GM18517 (cell line): Measurements from ENCODE around the gene YIF1B.

Experiments
- ATAC-seq: cut with Tn5 transposase; IDR thresholded peaks from one replicate; pipeline ENCODE4 v1.9.1; 2021; ENCODE audit warnings: mild to moderate bottlenecking, moderate library complexity; ENCODE audit not compliant: unreplicated experiment

YIF1B gene

DNA sequence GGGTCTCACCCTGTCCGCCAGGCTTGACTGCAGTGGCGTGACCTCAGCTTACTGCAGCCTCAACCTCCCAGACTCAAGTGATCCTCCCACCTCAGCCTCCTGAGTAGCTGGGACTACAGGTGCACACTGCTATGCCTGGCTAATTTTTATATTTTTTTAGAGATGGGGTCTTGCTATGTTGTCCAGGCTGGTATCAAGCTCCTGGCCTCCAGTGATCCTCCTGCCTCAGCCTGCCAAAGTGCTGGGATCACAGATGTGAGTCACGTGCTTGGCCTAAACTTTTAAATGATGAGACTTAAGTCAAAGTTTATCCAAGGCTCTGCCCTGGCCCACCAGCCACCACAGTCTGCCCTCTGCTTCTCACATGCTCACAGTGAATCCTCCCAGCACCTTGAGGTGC, 9.5 kb downstream of the YIF1B start:
- no peak for ATAC-seq

GRCh38 chr19:38304866-38305429, 10.8 kb downstream of the YIF1B start:
- ATAC-seq: no peak

- no peak for ATAC-seq
Observed at GRCh38 chr19:38304352-38304865, 11.3 kb downstream of the YIF1B start.

DNA sequence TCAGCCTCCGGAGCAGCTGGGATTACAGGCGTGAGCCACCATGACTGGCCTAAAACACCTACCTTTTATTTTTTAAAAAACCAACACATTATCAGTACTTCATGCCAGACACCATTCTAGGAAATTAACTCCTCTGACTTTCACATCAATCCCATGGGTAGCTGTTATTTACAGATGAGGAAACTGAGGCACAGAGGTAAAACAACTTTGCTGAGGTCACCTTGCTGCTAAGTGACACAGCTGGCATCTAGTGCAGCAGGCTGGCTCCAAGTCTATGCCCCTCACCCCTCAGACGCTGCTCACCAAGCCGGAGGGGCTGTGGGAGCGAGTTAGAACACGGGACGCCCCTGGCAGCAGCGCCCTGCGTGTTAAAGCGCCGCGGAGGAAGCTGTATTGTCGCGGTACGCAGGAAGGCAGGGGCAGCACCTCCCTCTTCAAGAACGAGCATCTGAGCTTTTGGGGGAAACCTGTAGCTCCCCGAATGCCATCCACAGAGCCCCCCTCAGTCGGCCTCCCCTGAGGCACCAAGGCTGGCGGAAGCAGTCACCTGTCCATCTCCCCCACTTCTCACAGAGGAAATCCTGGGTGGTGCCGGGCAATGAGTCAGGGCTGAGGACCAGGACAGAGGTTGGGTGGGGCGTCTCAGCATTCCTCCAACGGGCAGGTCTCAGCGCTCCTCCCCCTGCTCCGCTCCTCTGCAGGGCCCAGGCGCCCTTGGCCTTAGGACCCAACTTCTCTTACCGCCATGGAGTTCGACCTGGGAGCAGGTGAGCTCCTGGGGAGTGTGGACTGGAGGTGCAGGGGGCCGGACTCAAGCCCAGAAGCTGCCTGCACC, 12.0 kb downstream of the YIF1B start, which contains the start of gene C19orf33:
Gene C19orf33 (plus strand): TSS at position 735 of the 835 bp plus-strand sequence. CDS start 11 bp downstream, at position 746.
- no peak for ATAC-seq

DNA sequence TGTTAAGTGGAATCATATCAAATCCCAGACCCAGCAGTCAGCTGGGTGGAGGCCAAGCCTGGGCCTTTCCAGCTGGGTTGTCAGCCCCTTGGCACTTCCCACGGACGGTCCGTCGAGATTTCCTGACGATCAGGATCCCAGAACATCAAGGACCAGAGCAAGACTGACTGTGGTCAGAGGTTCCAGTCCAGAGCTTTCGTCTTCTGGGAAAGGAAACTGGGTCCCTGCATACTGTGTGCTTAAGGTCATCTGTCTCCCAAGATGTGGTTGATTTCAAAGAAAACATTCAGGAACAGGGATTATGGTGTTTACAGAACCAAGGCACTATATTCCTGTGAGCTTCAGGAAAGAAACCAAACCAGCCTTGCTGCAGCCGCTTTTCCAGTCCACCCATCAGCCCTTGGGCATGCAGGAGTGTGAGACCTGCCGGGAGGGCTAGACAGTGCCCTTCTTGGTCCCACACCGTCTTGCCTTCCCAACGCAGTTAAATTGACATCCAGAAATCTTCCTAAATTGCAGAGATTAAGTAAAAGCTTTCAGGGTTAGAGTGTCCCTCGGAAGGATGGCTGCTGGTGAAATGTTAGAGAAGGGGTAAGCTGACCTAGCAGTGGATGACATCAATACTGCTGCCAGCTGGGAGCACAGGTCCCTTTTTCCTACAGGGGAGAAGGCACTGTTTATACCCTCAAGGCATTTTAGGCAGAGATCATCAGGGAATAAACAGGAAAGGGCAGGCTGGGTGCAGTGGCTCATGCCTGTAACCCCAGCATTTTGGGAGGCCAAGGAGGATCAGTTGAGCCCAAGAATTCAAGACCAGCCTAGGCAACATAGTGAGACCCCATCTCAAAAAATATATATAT, 16.7 kb downstream of the YIF1B start:
- no peak for ATAC-seq

GRCh38 chr19:38294090-38294489, 21.7 kb downstream of the YIF1B start:
- ATAC-seq: no peak

DNA sequence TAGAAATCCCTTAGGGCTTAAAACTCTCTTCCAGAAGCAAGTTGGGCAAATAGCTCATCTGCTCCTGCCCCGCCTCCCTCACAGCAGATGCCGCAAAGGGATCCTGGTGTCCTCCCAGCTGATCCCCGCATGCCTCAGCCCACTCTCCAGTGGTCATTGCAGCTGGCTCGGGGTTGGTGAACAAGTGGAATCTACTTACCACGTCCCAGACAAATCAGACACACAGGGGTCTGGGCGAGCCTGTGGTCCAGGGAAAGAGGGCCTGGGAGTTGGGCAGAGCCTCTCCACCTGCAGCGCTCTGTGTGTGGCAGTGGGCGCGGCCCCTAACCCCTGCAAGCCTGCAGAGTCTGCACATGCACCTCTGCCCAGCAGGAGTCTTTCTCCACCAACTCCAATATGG, 22.5 kb downstream of the YIF1B start:
- no peak for ATAC-seq

DNA sequence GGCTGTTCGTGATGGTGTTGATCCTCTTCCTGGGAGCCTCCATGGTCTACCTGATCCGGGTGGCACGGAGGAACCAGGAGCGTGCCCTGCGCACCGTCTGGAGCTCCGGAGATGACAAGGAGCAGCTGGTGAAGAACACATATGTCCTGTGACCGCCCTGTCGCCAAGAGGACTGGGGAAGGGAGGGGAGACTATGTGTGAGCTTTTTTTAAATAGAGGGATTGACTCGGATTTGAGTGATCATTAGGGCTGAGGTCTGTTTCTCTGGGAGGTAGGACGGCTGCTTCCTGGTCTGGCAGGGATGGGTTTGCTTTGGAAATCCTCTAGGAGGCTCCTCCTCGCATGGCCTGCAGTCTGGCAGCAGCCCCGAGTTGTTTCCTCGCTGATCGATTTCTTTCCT, 23.9 kb downstream of the YIF1B start:
- ATAC-seq: no peak

- no peak for ATAC-seq
Observed at GRCh38 chr19:38290631-38291147, 25.1 kb downstream of the YIF1B start.

- ATAC-seq: no peak
Observed at GRCh38 chr19:38289955-38290354, 25.8 kb downstream of the YIF1B start.

GRCh38 chr19:38288123-38288855, 27.5 kb downstream of the YIF1B start:
- no peak for ATAC-seq

DNA sequence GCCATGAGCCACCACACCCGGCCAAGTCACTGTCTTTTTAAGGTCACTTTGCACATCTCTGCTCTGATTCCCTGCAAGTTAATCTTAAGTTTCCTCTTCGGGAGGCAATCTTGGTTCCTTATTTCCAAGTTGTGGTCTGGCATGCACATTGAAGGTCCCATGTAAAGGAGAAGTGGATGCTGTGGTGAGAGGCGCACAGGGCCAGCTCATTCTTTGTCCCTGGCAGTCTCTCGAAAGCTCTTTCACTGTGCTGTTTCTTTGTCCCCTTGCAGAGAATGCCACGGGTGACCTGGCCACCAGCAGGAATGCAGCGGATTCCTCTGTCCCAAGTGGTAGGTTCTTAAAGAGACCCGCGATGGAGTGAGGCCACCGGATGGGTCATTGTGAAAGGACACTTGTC, 28.1 kb downstream of the YIF1B start:
- no peak for ATAC-seq

DNA sequence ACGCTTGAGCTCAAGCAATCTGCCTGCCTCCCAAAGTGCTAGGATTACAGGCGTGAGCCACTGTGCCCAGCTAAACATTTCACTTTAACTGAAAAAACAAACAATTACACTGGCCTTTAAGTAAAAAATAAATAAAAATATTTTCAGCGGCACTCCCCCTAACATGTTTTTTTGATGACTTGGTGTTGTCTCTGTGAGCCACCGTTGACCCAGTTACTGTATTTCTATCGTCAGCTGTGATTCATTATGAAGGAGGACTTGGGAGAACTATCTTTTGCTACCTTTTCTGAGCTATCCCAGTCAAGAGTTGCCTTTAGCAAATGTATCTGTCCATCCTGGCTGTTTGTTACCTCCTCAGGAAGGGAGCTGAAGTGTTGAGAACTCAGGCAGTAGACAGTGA, 30.2 kb downstream of the YIF1B start:
- ATAC-seq: no peak

GRCh38 chr19:38284422-38284821, 31.3 kb downstream of the YIF1B start:
- ATAC-seq: no peak

GRCh38 chr19:38283271-38283670, 32.5 kb downstream of the YIF1B start:
- no peak for ATAC-seq

DNA sequence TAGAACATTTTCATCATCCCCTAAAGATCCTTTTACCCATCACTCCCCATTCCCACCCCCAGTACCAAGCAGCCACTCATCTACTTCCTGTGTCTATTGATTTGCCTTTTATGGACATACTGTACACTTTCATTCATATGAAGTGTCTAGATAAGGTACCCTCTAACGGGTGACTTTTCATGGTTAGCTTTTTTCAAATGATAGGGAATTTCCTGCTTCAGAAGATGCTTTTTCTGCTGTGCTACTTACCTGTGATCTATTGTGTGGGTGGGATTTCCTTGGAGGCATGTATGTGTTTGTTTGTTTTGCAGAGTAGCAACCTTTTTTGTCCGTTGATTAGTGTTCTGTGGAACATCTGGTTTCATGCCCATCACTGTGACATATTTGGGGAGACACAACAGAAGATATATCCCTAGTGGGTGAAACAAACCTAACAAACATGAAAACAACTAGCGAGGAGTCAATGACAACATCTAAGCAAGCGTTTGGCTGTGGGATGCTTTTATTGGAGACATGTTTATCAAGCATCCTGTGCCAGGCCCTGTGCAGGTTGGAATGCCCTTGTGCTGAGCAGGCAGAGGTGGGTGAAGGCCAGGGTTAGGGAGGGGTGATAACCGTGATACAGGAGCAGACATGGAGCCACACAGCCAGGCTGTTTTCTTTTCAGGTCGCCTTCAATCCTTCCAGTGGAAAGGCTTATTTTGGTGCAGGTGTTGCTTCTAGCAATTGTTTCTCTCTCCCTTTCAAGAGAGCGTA, 33.8 kb downstream of the YIF1B start:
- no peak for ATAC-seq

DNA sequence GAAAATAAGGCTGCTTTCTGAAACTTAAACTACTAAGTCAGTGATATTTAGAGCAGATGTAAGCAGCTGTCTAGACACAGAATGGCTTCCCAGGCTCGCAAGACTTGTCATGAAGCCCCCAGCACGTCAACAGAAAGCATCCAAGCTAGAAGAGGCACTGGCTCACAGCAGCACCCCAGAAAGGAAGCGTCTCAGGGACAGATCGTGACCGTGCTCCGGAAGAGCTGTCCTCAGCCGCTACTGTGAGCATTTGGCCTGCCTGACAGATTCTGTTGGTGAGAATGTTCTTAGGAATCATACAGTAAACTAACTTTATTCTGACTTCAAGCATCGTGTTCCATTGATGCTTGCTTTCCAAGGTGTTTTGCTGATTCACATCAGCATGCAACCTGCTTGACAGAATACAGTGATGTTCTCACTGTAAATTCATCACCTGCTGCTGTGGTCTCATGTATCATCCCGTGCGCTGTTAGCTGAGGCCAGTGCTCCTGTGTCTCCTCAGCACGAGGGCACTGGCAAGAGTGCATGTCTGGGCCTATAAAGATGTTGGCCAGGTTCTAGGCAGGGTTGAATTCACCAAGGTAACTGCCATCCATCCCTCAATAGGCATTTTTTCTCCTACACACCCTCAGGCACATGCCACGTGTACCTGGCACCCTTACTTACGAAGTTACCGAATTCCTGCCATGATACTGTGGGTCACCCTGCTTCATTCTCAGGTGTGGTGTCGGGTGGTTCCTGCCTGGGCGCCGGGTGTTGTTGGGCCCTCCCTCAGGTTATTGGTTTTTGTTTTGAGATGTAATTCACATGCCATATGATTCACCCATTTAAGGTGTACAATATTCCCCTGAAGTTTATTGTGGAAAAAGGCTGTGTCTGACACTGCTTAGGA, 35.5 kb downstream of the YIF1B start:
- no peak for ATAC-seq

DNA sequence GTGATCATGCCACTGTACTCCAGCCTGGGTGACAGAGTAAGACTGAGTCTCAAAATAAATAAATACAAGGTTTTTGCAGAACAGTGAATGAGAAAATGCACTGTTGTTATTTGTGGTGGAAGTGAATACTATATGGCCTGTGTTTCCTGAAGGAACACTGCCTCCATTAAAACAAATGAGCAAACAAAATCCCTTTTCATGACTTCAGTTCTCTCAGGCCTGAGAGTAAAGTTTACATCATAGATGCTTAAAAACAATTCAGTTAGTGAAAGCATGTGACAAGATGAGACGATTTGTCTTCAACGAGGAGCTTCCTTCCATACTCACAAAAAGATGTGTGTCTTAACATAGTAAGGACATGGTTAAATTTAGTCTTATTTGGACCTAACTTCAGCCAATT, 37.0 kb downstream of the YIF1B start:
- no peak for ATAC-seq
